Muscle layer of colon (tissue), 2 donors: ENCODE results near the gene MYH10.

Experiments used
- H3K27ac ChIP-seq: one replicate; pipeline ENCODE4 v1.7.0; 2013; ENCODE audit warnings: low read depth, mild to moderate bottlenecking, low read length, moderate library complexity
- H3K27me3 ChIP-seq, 2 donors: one replicate each; pipeline ENCODE4 v1.7.0; 2013; ENCODE audit warnings: low read length in 2 of 2, mild to moderate bottlenecking in 2 of 2; ENCODE audit not compliant: insufficient read depth in 2 of 2, control insufficient read depth in 1 of 2
- H3K36me3 ChIP-seq: one replicate; pipeline ENCODE4 v1.7.0; 2013; ENCODE audit warnings: mild to moderate bottlenecking, low read length; ENCODE audit not compliant: insufficient read depth
- H3K4me1 ChIP-seq: one replicate; pipeline ENCODE4 v1.7.0; 2013; ENCODE audit warnings: mild to moderate bottlenecking, low read length; ENCODE audit not compliant: insufficient read depth
- H3K4me3 ChIP-seq, 2 donors: one replicate each; pipeline ENCODE4 v1.7.0; 2013; ENCODE audit warnings: low read length in 2 of 2, low read depth in 1 of 2, mild to moderate bottlenecking in 1 of 2, moderate library complexity in 1 of 2
- H3K9ac ChIP-seq: one replicate; pipeline ENCODE4 v1.7.0; 2013; ENCODE audit warnings: low read length
- H3K9me3 ChIP-seq: one replicate; pipeline ENCODE4 v1.7.0; 2013; ENCODE audit warnings: mild to moderate bottlenecking, low read length
- donor health status: abdominal sarcoma.
- donor health status: Adenocarcinoma of cecum.

Gene MYH10

DNA sequence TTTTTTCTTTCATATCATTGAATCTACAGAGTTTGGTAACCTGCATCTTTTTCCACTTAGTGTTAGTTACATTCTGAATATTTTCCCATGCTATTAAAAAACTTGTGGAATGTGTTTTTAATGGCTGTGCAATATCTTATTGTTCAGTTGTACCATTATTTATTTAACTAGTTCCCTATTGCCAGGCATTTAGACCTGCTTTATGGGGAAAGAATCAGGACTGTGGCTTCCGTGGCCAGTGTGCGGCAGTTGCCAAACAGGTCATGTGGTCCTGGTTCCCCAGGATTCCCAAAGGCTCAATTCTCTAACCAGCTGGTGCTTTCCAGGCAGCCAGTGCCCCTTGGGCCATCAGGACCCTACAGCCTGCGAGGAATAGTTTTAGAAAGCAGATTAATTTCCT, 164.1 kb downstream of the MYH10 start:
- Histone ChIP-seq H3K9ac (no peak overlapping the region), H3K27ac (no peak overlapping the region), H3K27me3 (no peaks in the 10 kb centered on the region), H3K4me3 (no peak overlapping the region), H3K36me3 (peaks cover 56% of the 10 kb centered on the region), H3K4me1 (peaks cover 27% of the 10 kb centered on the region), H3K9me3 (no peaks in the 10 kb centered on the region)

DNA sequence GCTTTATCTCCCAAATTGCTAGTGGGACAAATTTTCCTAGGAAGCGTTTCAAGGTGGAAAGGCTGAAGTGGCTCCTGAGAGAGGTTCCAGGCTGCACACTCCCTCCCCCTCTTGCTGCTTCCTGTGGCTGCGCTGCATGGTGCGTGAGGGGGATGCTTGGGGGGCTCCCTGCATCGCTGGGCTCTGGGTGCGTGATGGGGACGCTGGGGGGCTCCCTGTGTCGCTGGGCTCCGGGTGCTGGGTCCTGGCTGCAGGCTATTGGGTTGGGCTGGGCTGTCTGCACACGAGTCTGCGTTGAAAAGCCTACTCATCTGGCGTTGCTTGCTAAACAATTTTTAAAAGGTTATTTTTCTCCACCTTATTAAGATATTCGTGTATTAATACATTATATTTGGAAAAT, 164.8 kb downstream of the MYH10 start:
- Histone ChIP-seq H3K9me3 (no peaks in the 10 kb centered on the region), H3K9ac (no peak overlapping the region), H3K4me1 (peaks cover 23% of the 10 kb centered on the region), H3K36me3 (peaks cover 58% of the 10 kb centered on the region), H3K4me3 (no peak overlapping the region), H3K27me3 (no peaks in the 10 kb centered on the region), H3K27ac (no peak overlapping the region)

DNA sequence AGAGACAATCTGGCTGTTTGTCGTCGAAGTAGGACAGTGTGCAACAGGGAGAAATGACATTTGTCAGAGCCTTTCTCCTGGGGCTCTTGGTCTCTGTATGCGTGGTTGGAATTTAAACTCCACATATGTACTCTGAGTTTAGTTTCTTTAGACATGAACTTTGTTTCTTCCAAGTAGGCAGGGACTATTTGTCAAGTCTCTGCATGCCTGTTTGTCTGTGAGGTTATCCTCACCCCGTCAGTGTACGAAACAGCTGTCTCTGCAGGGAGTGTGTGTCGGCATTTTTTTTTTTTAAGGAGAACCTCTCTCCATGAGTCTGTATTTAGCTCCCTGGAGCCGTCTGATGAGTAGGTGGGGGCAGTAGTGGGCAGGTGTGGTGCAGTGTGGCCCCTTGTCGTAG, 165.2 kb downstream of the MYH10 start:
- H3K27me3 ChIP-seq, result no peaks in the 10 kb centered on the region
- peaks cover 19% of the 10 kb centered on the region for H3K4me1 ChIP-seq
- no peak overlapping the region for H3K4me3 ChIP-seq
- H3K36me3 ChIP-seq, result peaks cover 62% of the 10 kb centered on the region
- H3K9me3 ChIP-seq, result no peaks in the 10 kb centered on the region
- H3K27ac ChIP-seq, result no peak overlapping the region
- H3K9ac ChIP-seq, result no peak overlapping the region

DNA sequence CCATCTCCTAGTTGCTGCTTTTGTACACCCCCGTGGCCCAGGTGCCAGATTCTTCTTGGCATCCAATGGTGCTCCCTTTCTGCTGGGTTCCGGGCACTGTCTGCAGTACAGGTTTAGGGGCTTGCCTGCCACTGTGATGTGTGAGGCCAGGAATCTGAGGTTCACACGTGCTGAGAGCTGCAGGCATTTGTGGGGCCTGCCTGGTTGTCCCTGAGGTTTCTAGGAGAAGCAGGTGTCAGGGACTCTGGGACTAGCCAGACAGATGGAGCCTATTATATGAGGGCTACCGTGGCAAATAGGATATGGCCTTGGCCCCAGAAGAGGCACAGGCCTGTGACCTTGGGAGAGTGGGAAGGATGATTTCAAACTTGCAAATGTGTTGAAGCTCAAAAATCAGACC, 165.6 kb downstream of the MYH10 start:
- Histone ChIP-seq H3K4me1 (peaks cover 15% of the 10 kb centered on the region), H3K36me3 (peaks cover 66% of the 10 kb centered on the region), H3K27ac (no peak overlapping the region), H3K9me3 (no peaks in the 10 kb centered on the region), H3K9ac (no peak overlapping the region), H3K4me3 (no peak overlapping the region), H3K27me3 (no peaks in the 10 kb centered on the region)

DNA sequence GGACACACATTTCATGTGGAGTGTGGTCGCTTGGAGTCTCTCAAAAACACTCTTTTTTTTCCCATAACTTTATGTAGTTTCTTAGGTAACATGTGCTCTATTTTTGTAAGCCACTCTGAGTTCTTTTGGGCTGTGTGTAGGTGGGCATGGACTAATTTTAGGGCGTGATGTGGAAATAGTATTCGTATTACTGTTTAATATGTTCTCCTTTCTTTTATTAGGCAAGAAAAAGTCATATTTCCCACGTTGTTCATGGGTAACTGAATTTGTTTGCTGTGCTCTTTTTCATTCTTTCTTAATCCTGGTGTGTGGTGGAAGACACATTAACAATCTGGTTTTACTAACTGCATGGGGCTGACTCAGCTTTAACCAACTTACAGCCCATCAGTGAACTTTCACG, 167.4 kb downstream of the MYH10 start:
- Histone ChIP-seq H3K36me3 (peaks cover 73% of the 10 kb centered on the region), H3K4me1 (peaks cover 14% of the 10 kb centered on the region), H3K9ac (no peak overlapping the region), H3K27ac (no peak overlapping the region), H3K9me3 (no peaks in the 10 kb centered on the region), H3K4me3 (no peak overlapping the region), H3K27me3 (no peaks in the 10 kb centered on the region)

DNA sequence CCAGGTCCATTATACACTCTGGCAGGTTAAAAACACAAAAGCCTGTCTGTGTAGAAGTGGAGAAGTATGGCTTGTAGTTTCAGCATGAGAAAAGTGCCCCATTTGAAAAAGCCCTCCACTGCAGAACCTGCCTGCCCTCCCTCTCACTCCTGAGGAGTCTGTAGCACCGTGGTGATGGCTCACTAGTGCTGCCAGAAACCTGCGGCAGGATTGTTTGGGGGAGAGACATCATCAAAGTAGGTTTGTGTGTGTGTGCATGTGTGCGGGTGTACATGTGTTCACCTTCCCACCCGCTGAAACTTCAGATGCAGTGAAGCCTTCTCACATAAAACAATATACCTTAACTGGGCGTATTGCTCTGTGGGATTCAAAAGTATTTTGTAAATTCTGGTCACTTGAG, 168.0 kb downstream of the MYH10 start:
- H3K27me3 ChIP-seq, result no peaks in the 10 kb centered on the region
- no peaks in the 10 kb centered on the region for H3K9me3 ChIP-seq
- H3K36me3 ChIP-seq, result peaks cover 70% of the 10 kb centered on the region
- H3K4me1 ChIP-seq, result peaks cover 14% of the 10 kb centered on the region
- H3K4me3 ChIP-seq, result no peak overlapping the region
- no peak overlapping the region for H3K9ac ChIP-seq
- H3K27ac ChIP-seq, result no peak overlapping the region

DNA sequence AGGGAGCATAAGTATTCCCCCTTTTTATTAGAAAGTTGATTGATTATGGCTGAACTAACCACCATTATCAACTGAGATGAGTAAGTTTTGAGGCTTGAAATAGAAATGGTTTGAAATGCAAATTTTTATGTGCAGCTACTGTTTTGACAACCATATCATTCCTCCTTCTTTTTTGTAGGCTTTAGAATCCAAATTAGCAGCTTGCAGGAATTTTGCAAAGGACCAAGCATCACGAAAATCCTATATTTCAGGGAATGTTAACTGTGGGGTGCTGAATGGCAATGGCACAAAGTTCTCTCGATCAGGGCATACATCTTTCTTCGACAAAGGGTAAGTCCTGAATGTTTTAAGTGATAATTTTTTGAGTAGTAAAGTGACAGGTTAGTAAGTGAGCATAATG, 170.7 kb downstream of the MYH10 start:
- Histone ChIP-seq H3K9me3 (no peaks in the 10 kb centered on the region), H3K4me3 (no peak overlapping the region), H3K36me3 (peaks cover 77% of the 10 kb centered on the region), H3K27me3 (no peaks in the 10 kb centered on the region), H3K9ac (no peak overlapping the region), H3K4me1 (peaks cover 3% of the 10 kb centered on the region), H3K27ac (no peak overlapping the region)

DNA sequence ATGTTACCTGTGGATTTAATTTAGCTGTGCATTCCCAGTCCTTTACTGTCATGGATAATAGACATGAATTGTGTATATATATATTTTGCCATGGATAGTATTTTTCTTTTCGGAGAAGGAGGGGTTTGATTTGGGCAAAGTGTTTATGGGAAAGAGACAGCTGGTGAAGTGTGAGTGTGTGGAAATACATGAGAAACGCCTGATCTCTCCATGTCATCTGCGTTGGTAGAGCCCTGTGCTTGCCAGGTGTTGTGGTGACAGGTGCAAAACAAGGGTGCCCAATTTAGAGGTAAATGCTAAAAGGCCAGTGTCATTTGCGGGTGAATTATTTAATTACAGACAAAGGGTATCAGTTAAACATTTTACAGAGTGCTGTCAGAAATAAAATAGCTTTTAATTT, 171.4 kb downstream of the MYH10 start:
- no peak overlapping the region for H3K9ac ChIP-seq
- H3K27ac ChIP-seq, result no peak overlapping the region
- H3K27me3 ChIP-seq, result no peaks in the 10 kb centered on the region
- peaks cover 75% of the 10 kb centered on the region for H3K36me3 ChIP-seq
- no peaks in the 10 kb centered on the region for H3K9me3 ChIP-seq
- H3K4me1 ChIP-seq, result no peaks in the 10 kb centered on the region
- no peak overlapping the region for H3K4me3 ChIP-seq

DNA sequence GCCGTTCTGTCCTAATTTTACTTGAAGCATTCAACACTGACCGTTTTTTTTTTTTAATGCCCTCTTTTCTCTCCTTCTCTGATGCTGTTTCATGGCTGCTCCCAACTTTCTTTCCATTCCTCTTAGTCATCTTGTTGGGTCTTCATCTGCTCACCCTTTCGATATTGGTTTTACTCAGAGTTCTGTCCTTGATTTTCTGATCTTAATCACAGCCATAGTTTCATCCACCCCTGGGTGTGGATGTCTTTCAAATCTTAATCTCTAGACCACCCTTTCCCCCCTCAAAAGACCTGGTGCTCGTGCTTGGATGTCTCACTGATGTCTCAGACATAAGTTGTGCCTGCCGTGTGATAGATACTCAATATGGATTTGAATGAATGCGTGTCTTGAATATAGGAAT, 172.4 kb downstream of the MYH10 start:
- Histone ChIP-seq H3K27me3 (no peaks in the 10 kb centered on the region), H3K4me1 (no peaks in the 10 kb centered on the region), H3K9me3 (no peaks in the 10 kb centered on the region), H3K27ac (no peak overlapping the region), H3K9ac (no peak overlapping the region), H3K36me3 (peaks cover 71% of the 10 kb centered on the region), H3K4me3 (no peak overlapping the region)

DNA sequence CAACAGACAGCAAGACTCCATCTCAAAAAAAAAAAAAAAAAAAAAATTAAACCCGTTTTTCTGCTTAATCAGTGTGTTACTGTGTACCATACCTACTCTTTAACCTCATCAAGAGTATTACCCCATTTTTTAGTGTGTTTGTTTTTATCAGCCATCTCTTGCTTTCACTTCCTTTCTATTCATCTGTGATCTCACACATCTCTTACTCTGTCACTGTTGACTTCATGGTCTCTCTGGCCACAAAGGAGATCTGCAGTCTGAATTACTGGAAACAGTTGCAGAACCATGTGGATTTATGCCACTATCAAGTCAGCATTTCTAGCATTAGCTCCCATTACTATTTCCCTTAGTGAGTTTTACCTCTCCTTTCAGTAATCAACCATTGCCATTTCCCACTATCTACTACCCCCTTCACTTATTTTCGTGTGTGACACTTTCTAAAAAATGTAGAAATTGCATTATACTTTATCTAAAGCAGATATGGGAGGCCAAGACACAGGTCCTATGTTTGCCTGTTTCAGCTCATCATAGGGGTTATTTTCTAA, 174.8 kb downstream of the MYH10 start:
- H3K36me3 ChIP-seq, result peaks cover 67% of the 10 kb centered on the region
- no peaks in the 10 kb centered on the region for H3K27me3 ChIP-seq
- H3K9me3 ChIP-seq, result no peaks in the 10 kb centered on the region
- no peak overlapping the region for H3K27ac ChIP-seq
- H3K4me3 ChIP-seq, result no peak overlapping the region
- no peaks in the 10 kb centered on the region for H3K4me1 ChIP-seq
- H3K9ac ChIP-seq, result no peak overlapping the region

DNA sequence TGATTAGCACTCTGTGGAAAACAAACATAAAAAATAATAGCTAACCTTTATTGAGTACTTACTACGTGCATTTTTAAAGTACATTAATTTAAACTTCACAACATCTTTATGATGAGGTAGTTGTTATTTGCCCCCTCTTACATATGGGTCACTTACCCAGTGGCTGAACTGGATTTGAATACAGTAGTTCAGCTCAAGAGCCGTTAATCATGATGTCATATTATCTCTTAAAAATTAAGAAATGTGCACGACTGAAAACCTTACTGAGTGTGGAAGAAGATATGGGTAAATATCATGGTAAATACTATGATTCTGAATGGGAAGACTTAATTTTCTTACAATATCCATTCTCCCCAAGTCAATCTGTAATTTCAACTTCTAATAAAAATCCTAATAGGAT, 177.2 kb downstream of the MYH10 start:
- Histone ChIP-seq H3K36me3 (peaks cover 67% of the 10 kb centered on the region), H3K4me3 (no peak overlapping the region), H3K27ac (no peak overlapping the region)

DNA sequence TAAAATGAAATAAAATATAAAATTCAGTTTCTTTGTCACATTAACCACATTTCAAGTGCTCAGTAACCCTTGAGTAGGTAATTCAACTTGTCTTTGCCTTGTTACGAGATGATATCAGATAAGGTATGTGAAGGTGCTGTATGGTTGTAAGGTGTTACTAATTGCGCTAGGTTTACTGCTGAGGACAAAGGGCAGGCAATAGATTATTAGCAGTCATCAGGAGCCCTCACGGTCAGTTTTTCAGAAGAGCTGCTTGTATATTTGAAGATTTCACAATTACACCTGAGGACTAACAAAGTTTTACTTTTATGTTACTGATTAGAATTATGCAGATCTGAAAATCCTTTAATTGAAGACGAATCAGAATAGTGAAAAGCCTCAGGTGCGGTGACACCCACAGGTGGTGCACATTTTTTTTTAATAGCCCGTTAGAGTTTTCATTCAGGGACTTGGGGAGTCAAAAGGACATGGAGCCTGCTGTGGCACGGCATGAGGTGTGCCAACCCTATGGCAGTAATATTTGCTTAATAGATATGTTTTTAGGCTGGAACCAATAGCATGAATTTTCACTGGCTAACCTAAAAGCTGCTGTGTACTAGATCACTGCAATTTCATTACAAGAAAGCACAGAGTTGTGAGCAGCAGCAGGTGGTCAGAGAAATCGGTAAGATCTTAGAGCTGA, 178.5 kb downstream of the MYH10 start:
- H3K27ac ChIP-seq, result no peak overlapping the region
- no peak overlapping the region for H3K9ac ChIP-seq
- H3K27me3 ChIP-seq, result no peaks in the 10 kb centered on the region
- H3K4me1 ChIP-seq, result no peaks in the 10 kb centered on the region
- no peaks in the 10 kb centered on the region for H3K9me3 ChIP-seq
- no peak overlapping the region for H3K4me3 ChIP-seq
- H3K36me3 ChIP-seq, result peaks cover 61% of the 10 kb centered on the region

More for the DNA sequence above, 177.2 kb downstream of the MYH10 start:
- no peaks in the 10 kb centered on the region for H3K27me3 ChIP-seq
- H3K9me3 ChIP-seq, result no peaks in the 10 kb centered on the region
- no peaks in the 10 kb centered on the region for H3K4me1 ChIP-seq
- no peak overlapping the region for H3K9ac ChIP-seq
